Measurements from ENCODE around the gene CDH13. TPM values are rescaled to one million over a fixed set of nuclear protein-coding genes. Genes with fewer than 3 reads are reported as not detected.
A peak's percentile ranks its signal among the peaks of the same experiment; 100 is the strongest.

The CDH13 gene
- total RNA-seq, 1 donor from 2014 or later, result 46.4 TPM

DNA sequence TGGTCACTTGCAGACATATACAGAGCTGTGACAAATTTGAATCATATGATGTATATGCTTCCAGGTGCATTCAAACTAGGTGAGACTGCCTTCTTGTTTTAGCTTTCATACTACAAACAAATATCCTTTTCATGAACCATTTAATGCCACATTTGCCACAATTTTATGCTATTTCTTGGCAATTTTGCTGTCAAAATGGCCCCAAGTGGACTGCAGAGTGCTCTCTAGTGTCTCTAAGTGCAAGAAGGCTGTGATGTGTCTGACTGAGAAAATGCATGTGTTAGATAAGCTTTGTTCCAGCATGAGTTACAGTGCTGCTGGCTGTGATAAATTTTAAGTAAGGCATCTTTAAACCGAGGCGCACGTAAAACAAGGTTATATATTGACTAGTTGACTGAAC, 38.3 kb downstream of the CDH13 start:
- no peak for DNase-seq (ENCODE audit: extremely low spot score, unreplicated experiment)
- peaks cover 5% of the 10 kb centered on the region for H3K27me3 Mint-ChIP-seq
- no peaks in the 10 kb centered on the region for H3K9me3 Mint-ChIP-seq
- TF ChIP-seq, protein P1, sequence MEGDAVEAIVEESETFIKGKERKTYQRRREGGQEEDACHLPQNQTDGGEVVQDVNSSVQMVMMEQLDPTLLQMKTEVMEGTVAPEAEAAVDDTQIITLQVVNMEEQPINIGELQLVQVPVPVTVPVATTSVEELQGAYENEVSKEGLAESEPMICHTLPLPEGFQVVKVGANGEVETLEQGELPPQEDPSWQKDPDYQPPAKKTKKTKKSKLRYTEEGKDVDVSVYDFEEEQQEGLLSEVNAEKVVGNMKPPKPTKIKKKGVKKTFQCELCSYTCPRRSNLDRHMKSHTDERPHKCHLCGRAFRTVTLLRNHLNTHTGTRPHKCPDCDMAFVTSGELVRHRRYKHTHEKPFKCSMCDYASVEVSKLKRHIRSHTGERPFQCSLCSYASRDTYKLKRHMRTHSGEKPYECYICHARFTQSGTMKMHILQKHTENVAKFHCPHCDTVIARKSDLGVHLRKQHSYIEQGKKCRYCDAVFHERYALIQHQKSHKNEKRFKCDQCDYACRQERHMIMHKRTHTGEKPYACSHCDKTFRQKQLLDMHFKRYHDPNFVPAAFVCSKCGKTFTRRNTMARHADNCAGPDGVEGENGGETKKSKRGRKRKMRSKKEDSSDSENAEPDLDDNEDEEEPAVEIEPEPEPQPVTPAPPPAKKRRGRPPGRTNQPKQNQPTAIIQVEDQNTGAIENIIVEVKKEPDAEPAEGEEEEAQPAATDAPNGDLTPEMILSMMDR (conservative IDR thresholded peaks at IDR 0.05), result no peak
- no peaks in the 10 kb centered on the region for H3K36me3 Mint-ChIP-seq
- no peak overlapping the region for H3K27ac Mint-ChIP-seq
- H3K4me3 Mint-ChIP-seq, result no peak overlapping the region
- peaks cover 4% of the 10 kb centered on the region for H3K4me1 Mint-ChIP-seq (ENCODE audit: unreplicated experiment)

GRCh38 chr16:82667437-82667836, 40.7 kb downstream of the CDH13 start:
- H3K4me3 Mint-ChIP-seq, result no peak overlapping the region
- no peak overlapping the region for H3K27ac Mint-ChIP-seq
- no peak for DNase-seq (ENCODE audit: extremely low spot score, unreplicated experiment)
- no peaks in the 10 kb centered on the region for H3K27me3 Mint-ChIP-seq
- H3K36me3 Mint-ChIP-seq, result no peaks in the 10 kb centered on the region
- TF ChIP-seq, protein P1 (conservative IDR thresholded peaks at IDR 0.05), result no peak
- H3K9me3 Mint-ChIP-seq, result no peaks in the 10 kb centered on the region
- no peaks in the 10 kb centered on the region for H3K4me1 Mint-ChIP-seq (ENCODE audit: unreplicated experiment)

DNA sequence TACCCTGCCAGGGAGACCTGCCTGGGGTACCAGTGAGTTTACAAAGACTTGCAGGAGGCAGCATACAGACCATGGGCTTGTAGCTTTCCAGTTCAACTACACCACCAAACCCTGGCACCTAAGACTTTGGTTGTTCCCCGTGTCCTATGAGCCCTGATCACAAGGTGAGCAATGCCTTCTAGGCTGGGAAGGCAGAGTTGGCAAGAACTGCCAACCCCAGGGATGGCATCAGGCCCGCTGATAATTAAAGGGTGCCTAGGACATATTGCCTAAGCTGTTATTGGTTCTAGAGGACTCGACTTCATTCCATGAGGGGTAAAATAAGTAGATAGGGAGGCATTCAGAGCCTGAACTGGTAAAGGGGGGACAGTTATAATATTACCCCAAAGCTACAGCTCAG, 41.3 kb downstream of the CDH13 start:
- TF ChIP-seq, protein P1 (conservative IDR thresholded peaks at IDR 0.05), result no peak
- no peak for DNase-seq (ENCODE audit: extremely low spot score, unreplicated experiment)
- Mint-ChIP-seq H3K9me3 (no peaks in the 10 kb centered on the region), H3K36me3 (no peaks in the 10 kb centered on the region), H3K4me3 (no peak overlapping the region), H3K27me3 (no peaks in the 10 kb centered on the region), H3K27ac (no peak overlapping the region), H3K4me1 (ENCODE audit: unreplicated experiment) (no peaks in the 10 kb centered on the region)

- no peaks in the 10 kb centered on the region for H3K9me3 Mint-ChIP-seq
- no peaks in the 10 kb centered on the region for H3K4me1 Mint-ChIP-seq (ENCODE audit: unreplicated experiment)
- H3K4me3 Mint-ChIP-seq, result no peak overlapping the region
- no peaks in the 10 kb centered on the region for H3K36me3 Mint-ChIP-seq
- TF ChIP-seq, protein P1 (conservative IDR thresholded peaks at IDR 0.05), result peak; percentile 63
- H3K27me3 Mint-ChIP-seq, result no peaks in the 10 kb centered on the region
- no peak overlapping the region for H3K27ac Mint-ChIP-seq
- no peak for DNase-seq (ENCODE audit: extremely low spot score, unreplicated experiment)
These were observed 45.0 kb downstream of the CDH13 start for GRCh38 chr16:82671741-82672140.

DNA sequence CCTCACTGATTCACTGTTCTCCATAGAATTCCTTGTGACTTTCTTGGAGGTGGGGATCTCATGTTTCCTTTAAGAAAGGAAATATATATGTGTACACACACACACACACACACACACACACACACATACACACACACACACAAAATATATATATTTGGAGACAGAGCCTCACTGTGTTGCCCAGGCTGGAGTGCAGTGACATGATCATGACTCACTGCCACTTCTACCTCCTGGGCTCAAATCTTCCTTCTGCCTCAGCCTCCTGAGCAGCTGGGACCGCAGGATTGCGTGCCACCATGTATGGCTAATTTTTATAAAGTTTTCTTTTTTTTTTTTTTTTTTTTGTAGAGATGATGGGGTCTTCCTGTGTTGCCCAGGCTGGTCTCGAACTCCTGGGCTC, 45.9 kb downstream of the CDH13 start:
- Mint-ChIP-seq H3K4me3 (no peak overlapping the region), H3K4me1 (ENCODE audit: unreplicated experiment) (no peaks in the 10 kb centered on the region), H3K27me3 (no peaks in the 10 kb centered on the region), H3K36me3 (no peaks in the 10 kb centered on the region), H3K27ac (no peak overlapping the region), H3K9me3 (no peaks in the 10 kb centered on the region)
- DNase-seq (ENCODE audit: extremely low spot score, unreplicated experiment), result no peak
- TF ChIP-seq, protein P1 (conservative IDR thresholded peaks at IDR 0.05), result no peak

DNA sequence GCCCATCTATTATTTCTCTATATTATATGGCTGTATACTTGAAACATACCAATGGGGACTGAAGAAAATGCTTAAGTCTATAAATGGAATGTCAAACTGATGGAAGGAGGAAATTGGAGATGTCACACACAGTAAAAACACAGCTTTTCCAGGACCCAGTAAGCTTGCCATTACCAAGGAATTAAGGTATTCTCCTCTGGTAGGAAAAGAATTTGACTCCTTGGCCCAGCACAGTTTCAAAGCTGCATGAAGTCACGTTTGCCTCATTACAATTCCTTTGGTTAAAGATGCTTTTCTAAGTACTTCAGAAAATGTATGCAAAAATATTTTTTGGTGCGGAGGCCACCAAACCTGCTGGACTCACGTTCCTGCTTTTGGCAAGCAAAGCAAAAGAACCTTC, 48.5 kb downstream of the CDH13 start:
- Mint-ChIP-seq H3K9me3 (no peaks in the 10 kb centered on the region), H3K27ac (no peak overlapping the region), H3K4me3 (no peak overlapping the region), H3K27me3 (peaks cover 3% of the 10 kb centered on the region), H3K36me3 (no peaks in the 10 kb centered on the region), H3K4me1 (ENCODE audit: unreplicated experiment) (no peaks in the 10 kb centered on the region)
- TF ChIP-seq, protein P1 (conservative IDR thresholded peaks at IDR 0.05), result no peak
- no peak for DNase-seq (ENCODE audit: extremely low spot score, unreplicated experiment)
